ENCODE data around the gene SULT1E1.

GRCh38 chr4:69894721-69895120, 34.8 kb upstream of the SULT1E1 start:
- TF ChIP-seq CTCF (IDR thresholded peaks at IDR 0.05; ENCODE audit: low read length) (no peak), EZH2 (optimal IDR thresholded peaks at IDR 0.05; ENCODE audit: low read depth, low read length) (no peak)
